ENCODE measurements around the gene ANKRD39.

DNA sequence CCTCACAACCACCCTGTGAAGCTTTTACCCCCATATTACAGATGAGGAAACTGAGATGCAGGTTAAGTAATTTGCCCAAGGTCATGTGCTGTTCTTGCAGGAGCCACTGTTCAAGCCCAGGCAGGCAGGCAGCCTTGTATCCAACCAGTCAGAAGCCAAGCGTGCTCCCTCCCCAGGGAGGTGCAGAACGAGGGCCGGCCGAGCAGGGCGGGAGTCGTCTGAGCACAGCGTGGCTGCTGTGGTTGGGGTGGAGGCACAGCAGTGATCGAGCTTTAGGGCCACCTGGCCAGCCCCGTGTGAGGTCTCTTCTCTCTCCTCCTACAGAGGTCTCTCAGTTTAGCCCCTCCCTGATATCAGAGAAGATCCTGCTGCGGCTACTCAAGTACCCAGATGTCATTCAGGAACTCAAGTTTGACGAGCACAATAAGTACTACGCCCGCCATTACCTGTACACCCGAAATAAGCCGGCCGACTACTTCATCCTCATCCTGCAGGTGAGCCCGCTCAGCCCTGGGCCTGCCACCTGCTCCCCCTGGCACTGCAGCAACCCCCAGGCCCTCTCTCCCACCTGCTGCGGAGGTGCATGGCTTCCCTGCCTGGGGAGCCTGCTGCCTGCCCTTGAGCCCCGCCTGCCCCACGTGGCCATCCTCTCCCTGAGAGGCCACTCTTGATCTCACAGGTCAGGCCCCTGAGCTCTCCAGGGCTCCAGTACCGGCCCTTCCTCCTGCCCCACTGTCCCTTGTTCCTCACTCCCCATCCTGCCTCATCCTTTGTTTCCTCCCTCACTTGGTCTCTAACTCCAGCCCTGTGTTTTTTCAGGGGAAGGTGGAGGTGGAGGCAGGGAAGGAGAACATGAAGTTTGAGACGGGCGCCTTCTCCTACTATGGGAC is 58.8 kb downstream of the ANKRD39 start:
- TF ChIP-seq TAF1 (IDR thresholded peaks at IDR 0.05; ENCODE audit: borderline replicate concordance, insufficient read depth, low read length) (no peak), POLR2AphosphoS5 (IDR thresholded peaks at IDR 0.05; ENCODE audit: low read depth, low read length) (no peak), SIN3A (IDR thresholded peaks at IDR 0.05; ENCODE audit: borderline replicate concordance, insufficient read depth, low read length) (no peak)
- TF ChIP-seq, protein P1, sequence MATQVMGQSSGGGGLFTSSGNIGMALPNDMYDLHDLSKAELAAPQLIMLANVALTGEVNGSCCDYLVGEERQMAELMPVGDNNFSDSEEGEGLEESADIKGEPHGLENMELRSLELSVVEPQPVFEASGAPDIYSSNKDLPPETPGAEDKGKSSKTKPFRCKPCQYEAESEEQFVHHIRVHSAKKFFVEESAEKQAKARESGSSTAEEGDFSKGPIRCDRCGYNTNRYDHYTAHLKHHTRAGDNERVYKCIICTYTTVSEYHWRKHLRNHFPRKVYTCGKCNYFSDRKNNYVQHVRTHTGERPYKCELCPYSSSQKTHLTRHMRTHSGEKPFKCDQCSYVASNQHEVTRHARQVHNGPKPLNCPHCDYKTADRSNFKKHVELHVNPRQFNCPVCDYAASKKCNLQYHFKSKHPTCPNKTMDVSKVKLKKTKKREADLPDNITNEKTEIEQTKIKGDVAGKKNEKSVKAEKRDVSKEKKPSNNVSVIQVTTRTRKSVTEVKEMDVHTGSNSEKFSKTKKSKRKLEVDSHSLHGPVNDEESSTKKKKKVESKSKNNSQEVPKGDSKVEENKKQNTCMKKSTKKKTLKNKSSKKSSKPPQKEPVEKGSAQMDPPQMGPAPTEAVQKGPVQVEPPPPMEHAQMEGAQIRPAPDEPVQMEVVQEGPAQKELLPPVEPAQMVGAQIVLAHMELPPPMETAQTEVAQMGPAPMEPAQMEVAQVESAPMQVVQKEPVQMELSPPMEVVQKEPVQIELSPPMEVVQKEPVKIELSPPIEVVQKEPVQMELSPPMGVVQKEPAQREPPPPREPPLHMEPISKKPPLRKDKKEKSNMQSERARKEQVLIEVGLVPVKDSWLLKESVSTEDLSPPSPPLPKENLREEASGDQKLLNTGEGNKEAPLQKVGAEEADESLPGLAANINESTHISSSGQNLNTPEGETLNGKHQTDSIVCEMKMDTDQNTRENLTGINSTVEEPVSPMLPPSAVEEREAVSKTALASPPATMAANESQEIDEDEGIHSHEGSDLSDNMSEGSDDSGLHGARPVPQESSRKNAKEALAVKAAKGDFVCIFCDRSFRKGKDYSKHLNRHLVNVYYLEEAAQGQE (IDR thresholded peaks at IDR 0.05; ENCODE audit: insufficient read depth in 1 of 2, low read depth in 2 of 2, low read length in 2 of 2): no peak

Data from PFSK-1 (cell line).